AG09319 (cell line): ENCODE results near the gene ECE2.
"Not testable (repeated sequence)": the region's sequence is repeated elsewhere in the genome, so short reads cannot be mapped to it uniquely, and the experiment has no call there.

Experiments used
- DNase-seq: peaks from one replicate; pipeline ENCODE4 v3.0.0-alpha.2; 2010; ENCODE audit warnings: low read depth; ENCODE audit errors: extremely low read depth
- CTCF ChIP-seq: IDR thresholded peaks from 2 replicates; pipeline ENCODE4 v1.5.1; 2011; ENCODE audit warnings: low read depth, mild to moderate bottlenecking, inconsistent platforms, low read length, moderate library complexity

The ECE2 gene

GRCh38 chr3:184261854-184262763 is 13.7 kb upstream of the ECE2 start:
- TF ChIP-seq CTCF = no peak
- no peak for DNase-seq

DNA sequence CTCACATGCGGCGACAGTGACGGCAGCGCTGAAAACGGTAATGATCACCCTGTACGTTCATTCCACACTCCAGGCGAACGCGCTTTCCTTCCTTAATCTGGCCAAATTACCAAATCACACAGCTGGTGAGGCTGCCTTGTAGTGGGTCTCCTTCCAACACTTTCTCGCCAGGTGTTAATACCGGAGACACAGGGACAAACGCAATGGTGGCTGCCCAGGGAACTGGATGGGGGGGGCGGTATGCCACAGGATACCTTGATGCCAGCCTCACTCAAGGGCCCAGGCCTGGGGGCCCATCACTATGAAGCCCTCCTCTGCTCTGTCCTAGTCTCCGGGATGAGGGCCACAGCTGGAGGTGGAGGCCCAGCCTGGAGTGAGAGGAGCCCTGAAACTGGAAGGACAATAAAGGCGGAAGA is 13.1 kb upstream of the ECE2 start:
- TF ChIP-seq CTCF = no peak
- DNase-seq = no peak

DNA sequence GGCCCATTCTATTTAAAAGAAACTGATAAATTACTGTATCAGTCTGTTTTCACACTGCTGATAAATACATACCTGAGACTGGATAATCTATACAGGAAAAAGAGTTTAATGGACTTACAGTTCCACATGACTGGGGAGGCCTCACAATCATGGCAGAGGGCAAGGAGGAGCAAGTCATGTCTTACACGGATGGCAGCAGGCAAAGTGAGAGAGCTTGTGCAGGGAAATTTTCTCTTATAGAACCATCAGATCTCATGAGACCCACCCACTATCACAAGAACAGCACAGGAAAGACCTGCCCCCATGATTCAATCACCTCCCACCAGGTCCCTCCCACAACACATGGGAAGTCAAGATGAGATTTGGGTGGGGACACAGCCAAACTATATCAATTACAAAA is 8.6 kb upstream of the ECE2 start:
- not testable (repeated sequence) for DNase-seq

- TF ChIP-seq CTCF = no peak
- no peak for DNase-seq
Observed at GRCh38 chr3:184272269-184272668, 3.6 kb upstream of the ECE2 start.

DNA sequence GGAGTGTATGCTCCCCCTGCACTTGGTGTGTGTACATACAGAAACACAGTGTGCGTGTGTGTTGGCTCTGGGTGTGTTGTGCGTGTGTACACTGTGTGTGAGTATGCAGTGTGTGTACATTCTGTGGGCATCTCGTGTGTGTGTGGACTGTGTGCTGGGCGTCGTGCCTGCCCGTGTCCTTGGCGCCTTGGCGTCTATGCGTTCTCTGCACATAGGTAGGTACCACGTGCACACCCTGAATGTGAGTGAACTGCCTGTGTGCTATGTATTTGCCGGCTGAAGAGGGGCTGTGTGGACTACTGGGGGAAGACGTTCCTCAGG is 481 bp upstream of the ECE2 start:
- no peak for DNase-seq
- no peak for TF ChIP-seq CTCF

DNA sequence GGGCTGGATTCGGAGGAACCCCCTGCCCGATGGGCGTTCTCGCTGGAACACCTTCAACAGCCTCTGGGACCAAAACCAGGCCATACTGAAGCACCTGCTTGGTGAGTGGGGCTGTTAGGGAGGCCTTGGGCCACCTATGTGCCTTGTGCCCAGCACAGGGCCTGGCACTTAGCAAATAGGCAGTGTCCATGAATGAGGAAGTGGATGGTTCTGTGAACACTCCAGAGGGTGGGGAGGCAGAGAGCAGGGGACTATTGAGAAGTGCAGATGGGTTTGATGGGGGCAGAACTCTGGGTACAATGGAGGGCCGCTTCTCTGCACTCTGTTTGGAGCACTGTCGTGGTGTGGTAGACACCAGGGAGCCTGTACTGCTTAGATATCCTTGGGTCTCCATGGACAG is 1.5 kb downstream of the ECE2 start:
- DNase-seq = no peak
- TF ChIP-seq CTCF = no peak

DNA sequence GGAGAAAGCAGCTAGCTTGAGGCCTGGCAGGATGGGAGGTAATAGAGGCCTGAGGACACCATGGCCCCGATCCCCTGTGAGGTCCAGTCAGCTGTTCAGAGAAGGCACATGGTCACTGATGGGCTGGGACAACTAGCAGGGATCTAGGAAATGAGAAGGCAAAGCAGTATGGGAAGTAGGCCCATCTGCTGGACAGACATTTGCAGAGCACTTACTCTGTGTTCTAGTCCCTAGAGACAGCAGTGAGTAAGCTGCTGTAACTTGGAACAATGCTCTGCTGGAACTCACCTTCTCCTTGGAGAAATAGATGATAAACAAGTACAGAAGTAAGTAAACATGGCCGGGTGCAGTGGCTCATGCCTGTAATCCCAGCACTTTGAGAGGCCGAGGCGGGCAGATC is 7.1 kb downstream of the ECE2 start:
- DNase-seq = no peak
- no peak for TF ChIP-seq CTCF

DNA sequence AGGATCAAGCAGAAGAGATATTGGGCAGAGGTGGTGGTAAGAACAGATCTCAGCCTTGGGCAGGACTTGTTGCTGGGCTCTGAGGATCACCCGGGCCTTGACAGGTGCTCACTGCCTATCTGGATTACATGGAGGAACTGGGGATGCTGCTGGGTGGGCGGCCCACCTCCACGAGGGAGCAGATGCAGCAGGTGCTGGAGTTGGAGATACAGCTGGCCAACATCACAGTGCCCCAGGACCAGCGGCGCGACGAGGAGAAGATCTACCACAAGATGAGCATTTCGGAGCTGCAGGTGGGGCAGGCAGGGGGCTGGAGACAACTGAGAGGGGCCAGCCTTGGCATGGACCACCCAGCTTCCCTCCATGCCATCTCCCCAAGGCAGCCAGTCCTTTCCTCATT is 7.9 kb downstream of the ECE2 start:
- no peak for TF ChIP-seq CTCF
- no peak for DNase-seq
